Peyer's patch (tissue), 4 donors: Measurements from ENCODE around the gene CKMT2. TPM values are rescaled to one million over a fixed set of nuclear protein-coding genes. Genes with fewer than 3 reads are reported as not detected.

ENCODE experiments used
- DNase-seq, 3 donors: peaks; one replicate each; pipeline ENCODE4 v3.0.0-alpha.2; 2017 to 2019
- H3K27ac ChIP-seq, 4 donors: fragments of 200-600 bp; sonication (generic); one replicate each; pipeline ENCODE4 v1.5.1; 2016 to 2019
- H3K27me3 ChIP-seq, 2 donors: fragments of 200-600 bp; sonication (generic); one replicate each; pipeline ENCODE4 v1.5.1; 2019
- H3K36me3 ChIP-seq, 3 donors: fragments of 200-600 bp; sonication (generic); one replicate each; pipeline ENCODE4 v1.5.1; 2016 to 2019
- H3K4me1 ChIP-seq, 4 donors: fragments of 200-600 bp; sonication (generic); one replicate each; pipeline ENCODE4 v1.5.1; 2016 to 2019
- H3K4me3 ChIP-seq, 4 donors: fragments of 200-600 bp; sonication (generic); 1 replicate in 3 of 4; 2 replicates in 1 of 4; pipeline ENCODE4 v1.5.1; 2016 to 2019; ENCODE audit warnings: mild to moderate bottlenecking in 1 of 4
- H3K9me3 ChIP-seq, 4 donors: fragments of 200-600 bp; sonication (generic); one replicate each; pipeline ENCODE4 v1.5.1; 2016 to 2019; ENCODE audit warnings: mild to moderate bottlenecking in 1 of 4
- CTCF ChIP-seq, 6 experiments: fragments of 450-650 bp in 4 of 6; fragments of 200-600 bp in 2 of 6; sonication (generic) in 1 of 6; IDR thresholded peaks; one replicate each; pipeline ENCODE4 v1.5.1; 2017 to 2019; ENCODE audit warnings: antibody characterized with exemption in 6 of 6, mild to moderate bottlenecking in 3 of 6, moderate library complexity in 1 of 6
- POLR2A ChIP-seq, 2 donors: fragments of 450-650 bp; IDR thresholded peaks; one replicate each; pipeline ENCODE4 v1.5.1; 2017; ENCODE audit warnings: antibody characterized with exemption in 2 of 2, mild to moderate bottlenecking in 2 of 2, moderate library complexity in 2 of 2
- small RNA-seq, 2 donors: library from RNA; depleted of rRNA; stranded (forward); fragments of <200 nt; gene quantifications; one replicate each; pipeline ENCODE3, GENCODE V24; 2016
- total RNA-seq, 4 donors: library from RNA; depleted of rRNA; stranded (reverse); fragments of >200 nt; gene quantifications; one replicate each; pipeline ENCODE4 v1.1.0, GENCODE V29; 2016

The CKMT2 gene
- total RNA-seq, 4 donors from 2014 or later, result 1.1 to 10.6 (median 3.8) TPM

GRCh38 chr5:81315830-81316229 lies 82.7 kb downstream of the CKMT2 start:
- no peaks in the 10 kb centered on the region for H3K9me3 ChIP-seq
- H3K36me3 ChIP-seq, result peaks cover 0 to 39% (median 0%) of the 10 kb centered on the region in 3 donors
- no peak for DNase-seq
- H3K4me3 ChIP-seq, result no peak overlapping the region
- no peaks in the 10 kb centered on the region for H3K27me3 ChIP-seq
- H3K27ac ChIP-seq, result no peak overlapping the region
- TF ChIP-seq CTCF (IDR thresholded peaks at IDR 0.05) (no peak), POLR2A (IDR thresholded peaks at IDR 0.05) (no peak)
- H3K4me1 ChIP-seq, result no peaks in the 10 kb centered on the region

Small RNA genes within 50 kb of the gene (small RNA-seq; reads per million reads assigned to genes)
- 0 reads per million in 2 donors for gene AC026436.1

Other genes starting within 250 kb of the CKMT2 start
- gene ZCCHC9, start 68.3 kb downstream of the CKMT2 start, total RNA-seq, result 10 to 100 TPM; 24.5 to 32.6 (median 26.8) TPM
- gene ACOT12, start 160.8 kb downstream of the CKMT2 start, total RNA-seq, result 1 to 10 TPM in 2 of 4 donors, not detected in 2; 3.7 to 6.5 TPM